Measurements from ENCODE around the gene STXBP2. TPM values are rescaled to one million over a fixed set of nuclear protein-coding genes. Genes with fewer than 3 reads are reported as not detected.
"Not testable (repeated sequence)": the region's sequence is repeated elsewhere in the genome, so short reads cannot be mapped to it uniquely, and the experiment has no call there.

Gene STXBP2
- polyA plus RNA-seq, 3 donors = 60.0 to 69.0 (median 61.0) TPM

DNA sequence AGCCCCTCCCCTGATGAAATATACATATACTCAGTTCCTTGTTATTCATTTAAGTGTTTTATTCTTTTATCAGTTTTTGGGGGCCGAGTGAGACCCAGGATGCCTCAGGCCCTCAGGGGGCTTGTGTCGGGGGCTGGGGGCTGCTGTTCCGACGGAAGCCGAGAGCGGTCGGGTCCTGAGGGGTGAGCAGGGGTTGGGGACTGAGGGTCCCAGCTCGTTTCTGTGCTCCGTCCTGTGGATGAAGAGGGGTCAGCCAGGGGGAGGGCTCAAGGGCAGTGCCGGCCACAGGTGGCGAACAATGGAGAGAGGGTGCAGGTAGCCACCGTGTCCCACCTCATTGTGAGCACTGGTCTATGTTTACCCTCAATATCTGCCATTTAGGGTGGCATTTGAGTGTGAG, 5.3 kb upstream of the STXBP2 start:
- DNase-seq (ENCODE audit: low read depth in 3 of 3, low spot score in 2 of 3) = no peak

DNA sequence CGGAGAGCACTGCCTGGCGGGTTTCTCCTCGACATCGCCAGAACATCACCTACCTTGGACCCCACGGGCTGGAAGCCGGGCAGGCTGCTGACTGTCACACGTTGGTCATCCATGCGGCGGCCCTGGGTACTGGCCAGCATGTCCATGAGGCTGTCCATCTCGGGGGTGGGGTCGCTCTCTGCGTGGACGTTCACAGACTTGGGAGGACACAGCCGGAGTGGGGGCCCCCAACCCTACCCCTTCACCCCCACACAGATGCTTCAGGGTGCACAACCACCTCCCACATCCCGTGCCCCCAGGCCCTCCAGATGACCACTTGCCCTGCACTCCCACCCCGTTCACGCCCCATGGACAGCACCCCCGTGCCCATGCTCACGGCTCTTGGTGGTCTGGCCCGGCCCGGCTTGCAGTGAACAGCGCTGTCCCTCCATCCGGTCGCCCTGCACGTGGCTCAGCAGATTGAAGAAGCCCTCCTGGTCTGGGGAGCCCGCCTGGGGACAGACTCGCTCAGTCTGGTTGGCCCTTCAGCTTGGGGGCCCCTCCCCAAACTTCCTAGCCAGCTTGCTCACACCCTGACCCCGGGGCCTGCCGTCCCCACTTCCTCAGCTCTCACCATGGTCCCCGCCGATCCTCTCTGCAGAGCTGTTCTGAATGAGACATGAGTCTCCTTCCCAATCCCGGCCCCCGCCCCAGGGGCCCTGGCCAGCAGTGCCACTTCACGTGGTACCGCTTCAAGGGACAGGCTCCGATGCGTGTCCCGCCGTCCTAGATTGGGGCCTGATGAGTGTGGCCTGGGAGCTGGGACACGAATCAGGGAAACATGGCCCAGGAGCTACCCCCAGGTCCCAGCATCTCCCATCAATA, 4.3 kb upstream of the STXBP2 start:
- DNase-seq (ENCODE audit: low read depth in 3 of 3, low spot score in 2 of 3) = no peak

- DNase-seq (ENCODE audit: low read depth in 3 of 3, low spot score in 2 of 3) = no peak
Measured at GRCh38 chr19:7633698-7634097, 3.2 kb upstream of the STXBP2 start, which contains the start of gene PCP2. Gene PCP2 (minus strand): TSS chr19:7633719. CDS start chr19:7633457, 262 bp downstream.

GRCh38 chr19:7635670-7636069, 1.2 kb upstream of the STXBP2 start:
- DNase-seq (ENCODE audit: low read depth in 3 of 3, low spot score in 2 of 3) = no peak

DNA sequence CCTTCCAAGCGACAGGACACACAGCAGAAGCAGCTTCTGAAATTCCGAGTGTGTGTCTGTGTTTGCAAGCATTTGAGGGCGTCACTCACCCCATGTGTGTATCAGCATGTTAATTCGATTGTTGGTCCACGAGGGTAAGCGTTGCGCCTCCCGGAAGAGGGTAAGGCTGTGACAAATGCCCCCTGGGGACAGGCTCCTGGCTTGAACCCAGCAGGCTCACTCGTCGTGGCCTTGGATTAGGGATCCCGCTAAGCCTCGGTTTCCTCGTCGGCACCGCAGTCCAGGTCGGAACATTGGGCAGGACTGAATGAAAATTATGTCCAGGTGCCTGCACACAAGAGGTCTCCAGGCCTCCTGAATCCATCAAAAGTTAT, 606 bp upstream of the STXBP2 start:
- DNase-seq (ENCODE audit: low read depth in 3 of 3, low spot score in 2 of 3) = no peak

DNA sequence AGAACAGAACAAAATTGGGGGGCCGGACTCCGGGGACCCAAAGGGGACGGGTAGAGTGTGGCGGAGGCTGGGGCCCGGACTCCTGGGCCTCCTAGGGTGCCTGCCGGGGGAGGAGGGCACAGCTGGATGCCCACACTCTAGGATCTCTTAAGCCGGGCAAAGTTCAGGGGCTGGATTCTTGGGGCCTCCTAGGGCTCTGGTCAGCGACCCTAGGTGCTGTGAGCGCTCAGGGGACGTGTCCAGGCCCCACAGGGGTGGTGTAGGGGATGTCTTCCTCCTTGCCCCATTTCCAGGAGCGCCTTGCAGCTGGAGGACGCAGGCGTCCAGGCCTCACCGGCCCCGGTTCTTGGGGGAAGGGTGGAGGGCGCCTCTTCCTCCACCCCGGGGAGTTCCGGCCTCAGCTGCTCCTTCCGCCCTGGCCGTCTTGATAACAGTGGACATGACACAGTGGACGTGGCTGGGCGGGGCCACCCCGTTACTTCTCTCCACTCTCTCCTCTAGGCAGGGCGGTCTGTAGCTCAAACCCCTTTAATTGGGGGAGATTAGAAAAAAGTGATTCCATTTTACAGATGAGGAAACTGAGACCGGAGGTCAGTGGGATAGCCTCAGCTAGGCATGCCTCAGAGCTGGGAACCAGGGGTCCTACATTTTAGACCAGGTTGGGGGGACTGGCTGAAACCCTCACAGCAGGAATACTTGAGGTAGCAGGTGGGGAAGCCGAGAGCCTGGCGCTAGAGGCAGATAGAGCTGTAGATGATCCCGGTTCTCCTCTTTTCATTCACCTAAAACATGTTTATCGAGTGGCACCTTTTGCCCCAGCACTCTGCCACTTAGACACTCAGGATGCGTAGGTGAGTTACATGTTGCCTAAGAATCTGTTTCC, 705 bp downstream of the STXBP2 start:
- DNase-seq (ENCODE audit: low read depth in 3 of 3, low spot score in 2 of 3) = no peak

- DNase-seq (ENCODE audit: low read depth in 3 of 3, low spot score in 2 of 3) = no peak
Measured at GRCh38 chr19:7638802-7639465, 2.0 kb downstream of the STXBP2 start.

DNA sequence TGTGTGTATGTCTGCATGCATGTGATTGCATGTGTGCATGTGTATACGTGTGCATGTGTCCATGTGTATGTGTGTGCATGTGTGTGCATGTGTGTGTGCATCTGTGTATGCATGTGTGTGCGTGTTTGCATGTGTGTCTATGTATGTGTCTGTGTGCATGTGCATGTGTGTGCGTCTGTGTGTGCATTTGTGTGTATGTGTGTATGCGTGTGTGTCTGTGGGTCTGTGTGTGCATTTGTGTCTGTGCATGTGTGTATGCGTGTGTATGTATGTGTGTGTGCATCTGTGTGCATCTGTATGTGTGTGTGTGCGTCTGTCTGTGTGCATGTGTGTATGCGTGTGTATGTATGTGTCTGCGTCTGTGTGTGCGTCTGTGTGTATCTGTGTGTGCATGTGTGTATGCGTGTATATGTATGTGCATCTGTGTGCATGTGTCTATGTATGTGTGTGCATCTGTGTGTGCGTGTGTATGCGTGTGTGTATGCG, 3.0 kb downstream of the STXBP2 start:
- no peak for DNase-seq (ENCODE audit: low read depth in 3 of 3, low spot score in 2 of 3)

DNA sequence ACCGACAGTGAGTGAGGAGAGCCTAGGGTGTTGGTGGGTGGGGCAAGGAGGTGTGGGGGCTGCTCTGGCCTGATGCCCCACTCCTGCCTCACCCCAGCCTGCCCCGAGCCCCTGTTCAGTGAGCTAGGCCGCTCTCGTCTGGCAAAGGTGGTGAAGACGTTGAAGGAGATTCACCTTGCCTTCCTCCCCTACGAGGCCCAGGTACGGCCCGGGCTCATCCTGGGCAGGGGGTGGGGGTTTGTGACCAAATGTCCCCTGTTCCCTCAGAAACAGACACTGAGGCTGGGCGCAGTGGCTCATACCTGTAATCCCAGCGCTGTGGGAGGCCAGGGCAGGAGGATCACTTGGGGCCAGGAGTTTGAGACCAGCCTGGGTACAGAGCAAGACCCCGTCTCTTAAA, 3.9 kb downstream of the STXBP2 start:
- DNase-seq (ENCODE audit: low read depth in 3 of 3, low spot score in 2 of 3) = no peak

- no peak for DNase-seq (ENCODE audit: low read depth in 3 of 3, low spot score in 2 of 3)
Measured at GRCh38 chr19:7641290-7642276, 4.7 kb downstream of the STXBP2 start.

DNA sequence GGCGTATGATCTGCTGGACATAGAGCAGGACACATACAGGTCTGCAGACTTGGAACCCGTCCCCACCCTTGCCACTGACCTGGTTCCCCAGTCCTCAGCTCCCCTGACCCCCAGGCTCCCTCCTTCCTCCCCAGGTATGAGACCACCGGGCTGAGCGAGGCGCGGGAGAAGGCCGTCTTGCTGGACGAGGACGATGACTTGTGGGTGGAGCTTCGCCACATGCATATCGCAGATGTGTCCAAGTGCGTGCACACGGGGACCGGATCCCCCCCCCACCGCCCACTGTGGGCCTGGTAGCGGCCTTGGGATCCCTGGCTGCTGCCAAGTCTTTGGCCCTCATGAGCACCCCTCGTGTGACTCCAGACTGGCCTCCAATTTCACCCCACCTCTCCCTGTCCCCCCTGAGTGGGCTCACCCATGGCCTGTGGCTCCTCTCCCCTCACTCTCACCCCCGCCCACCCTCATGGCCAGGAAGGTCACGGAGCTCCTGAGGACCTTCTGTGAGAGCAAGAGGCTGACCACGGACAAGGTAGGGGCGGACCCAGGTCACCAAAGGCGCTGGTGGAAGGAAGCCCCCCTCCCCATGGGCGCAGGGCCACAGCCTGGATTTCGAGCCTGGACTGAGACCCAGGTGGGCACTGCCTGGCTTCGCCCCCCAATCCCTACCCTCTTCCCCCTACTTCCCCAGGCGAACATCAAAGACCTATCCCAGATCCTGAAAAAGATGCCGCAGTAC, 5.6 kb downstream of the STXBP2 start:
- DNase-seq (ENCODE audit: low read depth in 3 of 3, low spot score in 2 of 3) = no peak

- no peak for DNase-seq (ENCODE audit: low read depth in 3 of 3, low spot score in 2 of 3)
Measured at GRCh38 chr19:7643031-7643415, 6.1 kb downstream of the STXBP2 start.

DNA sequence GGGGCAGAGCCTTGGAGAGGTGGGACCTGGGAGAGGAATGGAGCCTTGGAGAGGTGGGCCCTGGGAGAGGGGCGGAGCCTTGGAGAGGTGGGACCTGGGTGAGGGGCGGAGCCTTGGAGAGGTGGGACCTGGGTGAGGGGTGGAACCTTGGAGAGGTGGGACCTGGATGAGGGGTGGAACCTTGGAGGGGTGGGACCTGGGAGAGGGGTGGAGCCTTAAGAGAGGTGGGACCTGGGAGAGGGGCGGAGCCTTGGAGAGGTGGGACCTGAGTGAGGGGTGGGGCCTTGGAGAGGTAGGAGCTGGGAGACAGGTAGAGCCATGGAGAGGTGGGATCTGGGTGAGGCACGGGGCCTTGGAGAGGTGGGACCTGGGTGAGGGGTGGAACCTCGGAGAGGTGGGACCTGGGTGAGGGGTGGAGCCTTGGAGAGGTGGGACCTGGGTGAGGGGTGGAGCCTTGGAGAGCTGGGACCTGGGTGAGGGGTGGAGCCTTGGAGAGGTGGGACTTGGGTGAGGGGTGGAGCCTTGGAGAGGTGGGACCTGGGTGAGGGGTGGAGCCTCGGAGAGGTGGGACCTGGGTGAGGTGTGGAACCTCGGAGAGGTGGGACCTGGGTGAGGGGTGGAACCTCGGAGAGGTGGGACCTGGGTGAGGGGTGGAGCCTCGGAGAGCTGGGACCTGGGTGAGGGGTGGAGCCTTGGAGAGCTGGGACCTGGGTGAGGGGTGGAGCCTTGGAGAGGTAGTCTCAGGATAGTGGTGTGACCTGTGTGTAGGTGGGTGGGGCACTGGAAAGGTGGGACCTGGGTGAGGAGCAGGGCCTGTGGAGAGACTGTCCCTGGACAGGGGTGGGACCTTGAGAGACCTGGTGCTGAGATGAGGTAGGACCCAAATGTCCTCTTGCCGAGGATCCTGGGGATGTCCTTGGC, 7.0 kb downstream of the STXBP2 start:
- DNase-seq (ENCODE audit: low read depth in 3 of 3, low spot score in 2 of 3) = not testable (repeated sequence)

DNA sequence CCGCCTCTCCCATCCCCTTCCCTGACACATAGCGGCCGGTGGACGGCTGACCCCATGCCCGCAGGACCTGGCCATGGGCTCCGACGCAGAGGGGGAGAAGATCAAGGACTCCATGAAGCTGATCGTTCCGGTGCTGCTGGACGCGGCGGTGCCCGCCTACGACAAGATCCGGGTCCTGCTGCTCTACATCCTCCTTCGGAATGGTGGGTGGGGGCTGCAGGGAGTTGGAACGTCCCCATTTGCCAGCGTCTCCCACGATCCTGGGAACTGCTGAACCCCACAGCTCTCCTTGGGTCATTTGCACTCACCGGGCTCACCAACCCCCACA, 7.6 kb downstream of the STXBP2 start:
- no peak for DNase-seq (ENCODE audit: low read depth in 3 of 3, low spot score in 2 of 3)

- no peak for DNase-seq (ENCODE audit: low read depth in 3 of 3, low spot score in 2 of 3)
Measured at GRCh38 chr19:7645163-7645562, 8.3 kb downstream of the STXBP2 start.

GRCh38 chr19:7645656-7646425, 8.9 kb downstream of the STXBP2 start:
- DNase-seq (ENCODE audit: low read depth in 3 of 3, low spot score in 2 of 3) = no peak

DNA sequence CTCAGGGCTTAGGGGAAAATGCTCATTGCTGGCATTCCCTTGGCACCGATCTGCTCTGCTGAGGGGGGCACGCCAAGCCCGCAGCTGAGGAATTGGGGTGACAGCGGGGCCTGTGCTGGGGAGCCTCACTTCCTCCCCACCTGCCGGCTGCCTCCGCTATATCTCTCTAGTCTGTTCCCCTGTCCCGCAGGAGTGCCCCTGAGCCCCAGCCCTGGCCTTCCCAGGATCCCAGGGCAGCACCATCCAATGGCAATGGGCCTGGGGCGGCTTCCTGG, 9.5 kb downstream of the STXBP2 start:
- DNase-seq (ENCODE audit: low read depth in 3 of 3, low spot score in 2 of 3) = no peak

DNA sequence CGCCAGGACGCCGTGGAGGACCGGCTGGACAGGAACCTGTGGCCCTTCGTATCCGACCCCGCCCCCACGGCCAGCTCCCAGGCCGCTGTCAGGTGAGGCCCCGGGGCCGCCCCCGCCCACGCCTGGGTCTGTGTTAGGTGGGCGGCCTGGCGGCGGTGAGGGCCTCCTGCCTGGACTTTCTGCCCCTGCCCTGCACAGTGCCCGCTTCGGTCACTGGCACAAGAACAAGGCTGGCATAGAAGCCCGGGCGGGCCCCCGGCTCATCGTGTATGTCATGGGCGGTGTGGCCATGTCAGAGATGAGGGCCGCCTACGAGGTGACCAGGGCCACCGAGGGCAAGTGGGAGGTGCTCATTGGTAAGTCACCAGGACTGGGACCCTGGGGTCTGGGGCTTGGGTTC, 10.2 kb downstream of the STXBP2 start:
- no peak for DNase-seq (ENCODE audit: low read depth in 3 of 3, low spot score in 2 of 3)

Data from right renal cortex interstitium (tissue), 3 donors.